Measurements from ENCODE around the gene JAG1.

DNA sequence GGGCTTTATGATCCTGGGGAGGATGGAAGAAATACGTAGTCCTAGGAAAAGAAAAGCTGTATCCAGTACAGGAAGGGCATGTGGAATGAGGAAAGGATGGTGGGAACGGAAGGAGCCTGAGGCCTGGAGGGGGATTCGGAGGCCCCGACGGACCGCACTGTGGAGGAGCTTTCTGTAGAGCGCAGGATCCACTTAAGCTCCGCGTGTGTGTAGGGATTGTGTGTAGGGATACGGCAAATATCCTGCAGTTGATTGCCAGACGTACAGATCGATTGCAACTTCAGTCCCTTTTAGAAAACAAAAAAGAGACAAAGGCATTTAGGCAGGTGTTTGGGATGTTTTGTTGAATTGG lies 32.6 kb upstream of the JAG1 start:
- TF ChIP-seq ZNF565 (CRISPR knock-in tag; conservative IDR thresholded peaks at IDR 0.05; ENCODE audit: low read depth) (no peak), ZC3H10 (CRISPR knock-in tag; IDR thresholded peaks at IDR 0.05) (no peak), ZNF8 (CRISPR knock-in tag; IDR thresholded peaks at IDR 0.05) (no peak)
